ENCODE measurements around the gene POC5. TPM values are rescaled to one million over a fixed set of nuclear protein-coding genes. Genes with fewer than 3 reads are reported as not detected.

Gene POC5
- total RNA-seq, 4 donors from 2014 or later, result 10.9 to 21.6 (median 11.4) TPM

GRCh38 chr5:75656311-75657003 lies 60.8 kb downstream of the POC5 start:
- WGBS, result 16% methylated on average over 9 of the region's 9 CpGs
- peak overlapping the region; percentile 48 for H3K4me3 ChIP-seq
- H3K27me3 ChIP-seq, result no peaks in the 10 kb centered on the region
- H3K27ac ChIP-seq, result peak overlapping the region; percentile 48
- DNase-seq (ENCODE audit: low spot score in 2 of 2), result no peak
- H3K36me3 ChIP-seq, result no peaks in the 10 kb centered on the region
- no peak for TF ChIP-seq CTCF (IDR thresholded peaks at IDR 0.05)
- TF ChIP-seq POLR2A (IDR thresholded peaks at IDR 0.05), result no peak
- no peak for TF ChIP-seq POLR2AphosphoS5 (IDR thresholded peaks at IDR 0.05)
- TF ChIP-seq EP300 (IDR thresholded peaks at IDR 0.05), result no peak
- no peaks in the 10 kb centered on the region for H3K9me3 ChIP-seq
- H3K4me1 ChIP-seq, result peaks cover 2% of the 10 kb centered on the region

GRCh38 chr5:75654693-75655295 lies 62.4 kb downstream of the POC5 start:
- Histone ChIP-seq H3K36me3 (no peaks in the 10 kb centered on the region), H3K27me3 (no peaks in the 10 kb centered on the region), H3K27ac (no peak overlapping the region), H3K4me3 (no peak overlapping the region), H3K4me1 (peaks cover 2% of the 10 kb centered on the region), H3K9me3 (no peaks in the 10 kb centered on the region)
- TF ChIP-seq POLR2A (IDR thresholded peaks at IDR 0.05) (no peak), CTCF (IDR thresholded peaks at IDR 0.05) (no peak)
- no peak for DNase-seq (ENCODE audit: low spot score in 2 of 2)
- WGBS, result 77% methylated on average over 19 of the region's 19 CpGs

GRCh38 chr5:75653521-75653920 lies 63.7 kb downstream of the POC5 start:
- Histone ChIP-seq H3K27me3 (no peaks in the 10 kb centered on the region), H3K36me3 (no peaks in the 10 kb centered on the region), H3K9me3 (no peaks in the 10 kb centered on the region), H3K4me1 (no peaks in the 10 kb centered on the region), H3K4me3 (no peak overlapping the region), H3K27ac (no peak overlapping the region)
- TF ChIP-seq POLR2A (IDR thresholded peaks at IDR 0.05), result no peak
- no peak for TF ChIP-seq POLR2AphosphoS5 (IDR thresholded peaks at IDR 0.05)
- 32% methylated on average over 2 of the region's 2 CpGs for WGBS
- DNase-seq (ENCODE audit: low spot score in 2 of 2), result no peak

GRCh38 chr5:75651575-75652238 lies 65.5 kb downstream of the POC5 start:
- 63% methylated on average over 4 of the region's 4 CpGs for WGBS
- Histone ChIP-seq H3K36me3 (no peaks in the 10 kb centered on the region), H3K4me3 (no peak overlapping the region), H3K9me3 (no peaks in the 10 kb centered on the region), H3K27me3 (no peaks in the 10 kb centered on the region), H3K4me1 (no peaks in the 10 kb centered on the region), H3K27ac (no peak overlapping the region)
- TF ChIP-seq CTCF (IDR thresholded peaks at IDR 0.05), result no peak
- no peak for DNase-seq (ENCODE audit: low spot score in 2 of 2)

- 61% methylated on average over 2 of the region's 2 CpGs for WGBS
- Histone ChIP-seq H3K27me3 (no peaks in the 10 kb centered on the region), H3K27ac (no peak overlapping the region), H3K4me1 (no peaks in the 10 kb centered on the region), H3K4me3 (no peak overlapping the region), H3K9me3 (no peaks in the 10 kb centered on the region), H3K36me3 (no peaks in the 10 kb centered on the region)
- no peak for DNase-seq (ENCODE audit: low spot score in 2 of 2)
- TF ChIP-seq POLR2A (IDR thresholded peaks at IDR 0.05), result no peak
- no peak for TF ChIP-seq EP300 (IDR thresholded peaks at IDR 0.05)
- no peak for TF ChIP-seq CTCF (IDR thresholded peaks at IDR 0.05)
- no peak for TF ChIP-seq POLR2AphosphoS5 (IDR thresholded peaks at IDR 0.05)
Measured at GRCh38 chr5:75648712-75649111, 68.5 kb downstream of the POC5 start.

All from suprapubic skin (tissue), 4 donors.